CD4-positive, alpha-beta memory T cell (primary cell): ENCODE results near the gene OR10P1. TPM values are rescaled to one million over a fixed set of nuclear protein-coding genes. Genes with fewer than 3 reads are reported as not detected.

Experiments
- CTCF ChIA-PET: fragments of 350-600 bp; sonication (Branson Sonifier 250); formaldehyde crosslinking; loops from one replicate; lab custom pipeline; 2021; ENCODE audit warnings: inconsistent platforms; ENCODE audit not compliant: partially characterized antibody; lab: Charles Lee
- POLR2A ChIA-PET: fragments of 350-600 bp; sonication (Branson Sonifier 250); formaldehyde crosslinking; loops from one replicate; lab custom pipeline; 2021; ENCODE audit not compliant: partially characterized antibody; lab: Charles Lee
- DNase-seq, 5 donors: peaks; one replicate each; pipeline versions ENCODE4 v3.0.0 to v3.0.0-alpha.2; 2020 to 2022; ENCODE audit warnings: mixed read lengths in 1 of 5
- H3K27ac ChIP-seq: one replicate; pipeline ENCODE4 v1.7.0; 2013; ENCODE audit warnings: low read depth, low read length
- H3K27me3 ChIP-seq: 2 replicates; pipeline ENCODE4 v1.7.0; 2013; ENCODE audit warnings: mild to moderate bottlenecking, low read length, moderate library complexity; ENCODE audit not compliant: insufficient read depth
- H3K36me3 ChIP-seq: 2 replicates; pipeline ENCODE4 v1.7.0; 2013; ENCODE audit warnings: mild to moderate bottlenecking, low read length, moderate library complexity; ENCODE audit not compliant: insufficient read depth
- H3K4me1 ChIP-seq: 2 replicates; pipeline ENCODE4 v1.7.0; 2013; ENCODE audit warnings: mild to moderate bottlenecking, low read length, moderate library complexity; ENCODE audit not compliant: insufficient read depth
- H3K4me3 ChIP-seq, 2 donors: one replicate each; pipeline ENCODE4 v1.7.0; 2013; ENCODE audit warnings: low read length in 2 of 2, mild to moderate bottlenecking in 1 of 2
- H3K9me3 ChIP-seq, 2 donors: one replicate each; pipeline ENCODE4 v1.7.0; 2013; ENCODE audit warnings: low read length in 2 of 2, control low read depth in 1 of 2; ENCODE audit not compliant: control insufficient read depth in 1 of 2
- H3K27ac Mint-ChIP-seq, 7 donors: one replicate each; pipeline ENCODE4 v1.8.0; 2020 to 2021; ENCODE audit warnings: mixed read lengths in 7 of 7, mild to moderate bottlenecking in 6 of 7, inconsistent platforms in 3 of 7, moderate library complexity in 3 of 7
- H3K27me3 Mint-ChIP-seq, 2 donors: one replicate each; pipeline ENCODE4 v1.8.0; 2020 to 2021; ENCODE audit warnings: mixed read lengths in 2 of 2
- H3K36me3 Mint-ChIP-seq, 2 donors: one replicate each; pipeline ENCODE4 v1.8.0; 2020 to 2021; ENCODE audit warnings: mixed read lengths in 2 of 2, inconsistent platforms in 1 of 2, mild to moderate bottlenecking in 1 of 2
- H3K4me1 Mint-ChIP-seq, 4 donors: one replicate each; pipeline ENCODE4 v1.8.0; 2020 to 2021; ENCODE audit warnings: mixed read lengths in 4 of 4, mild to moderate bottlenecking in 1 of 4
- H3K4me3 Mint-ChIP-seq, 8 donors: one replicate each; pipeline ENCODE4 v1.8.0; 2020 to 2021; ENCODE audit warnings: mixed read lengths in 8 of 8, mild to moderate bottlenecking in 7 of 8, moderate library complexity in 6 of 8, inconsistent platforms in 3 of 8
- H3K9me3 Mint-ChIP-seq, 8 donors: one replicate each; pipeline ENCODE4 v1.8.0; 2020 to 2021; ENCODE audit warnings: mixed read lengths in 8 of 8, mild to moderate bottlenecking in 5 of 8, inconsistent platforms in 3 of 8, moderate library complexity in 1 of 8
- intact Hi-C: fragments of 100-400 bp; cut with micrococcal nuclease; formaldehyde crosslinking; loops from one replicate; pipeline ENCODE4 v1.15.1; 2023
- polyA plus RNA-seq, 2 donors: library from polyadenylated mRNA; unstranded; fragments of 300-500 nt; fragmentation: Illumina TruSeq; gene quantifications; one replicate each; pipeline ENCODE4 v1.2.3, GENCODE V29; 2021
- total RNA-seq, 2 experiments: library from RNA; stranded (reverse); gene quantifications; one replicate each; pipeline ENCODE4 v1.2.3, GENCODE V29; 2021

OR10P1 gene
- total and polyA plus RNA-seq, 4 experiments from 2014 or later, result not detected

DNA sequence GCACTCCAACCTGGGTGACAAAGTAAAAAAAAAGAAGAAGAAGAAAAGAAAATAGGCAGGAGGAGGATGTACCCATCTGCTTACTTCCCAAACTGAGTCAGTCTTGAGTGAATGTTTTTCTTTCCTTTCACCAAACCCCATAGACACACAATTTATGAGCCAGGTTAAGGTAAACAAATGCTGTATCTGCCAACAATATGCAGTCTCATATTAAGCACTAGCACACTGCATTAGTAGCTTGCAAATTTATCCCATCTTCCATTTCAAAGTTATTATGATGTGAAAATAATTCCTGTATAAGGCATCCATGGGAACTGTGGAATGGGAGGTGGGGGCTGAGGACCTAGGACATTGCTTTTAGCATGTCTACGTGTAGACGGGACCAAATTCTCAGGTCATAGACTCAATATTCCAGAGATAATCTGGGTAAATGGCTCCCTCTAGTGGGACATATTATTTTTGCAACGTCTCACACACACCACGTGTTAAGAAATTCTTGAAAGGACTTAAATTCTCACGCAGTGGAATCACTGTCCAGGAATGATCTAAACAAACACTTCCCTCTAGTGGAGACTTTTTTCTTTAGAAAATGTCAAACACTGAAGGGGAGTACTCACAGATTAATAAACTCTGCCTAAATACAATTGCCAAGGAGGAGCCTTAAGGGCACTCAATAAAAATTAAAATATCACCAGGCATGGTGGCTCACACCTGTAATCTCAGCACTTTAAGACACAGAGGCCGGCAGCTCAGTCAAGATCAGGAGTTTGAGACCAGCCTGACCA is 17.1 kb upstream of the OR10P1 start:
- no peak overlapping the region for H3K27ac ChIP-seq
- no peaks in the 10 kb centered on the region for H3K9me3 ChIP-seq
- peak; percentile 56 to 70 (median 67) for DNase-seq
- no peaks in the 10 kb centered on the region for H3K27me3 ChIP-seq
- peaks cover 4 to 15% of the 10 kb centered on the region in 2 donors for H3K36me3 Mint-ChIP-seq
- H3K4me1 ChIP-seq, result no peaks in the 10 kb centered on the region
- CTCF ChIA-PET, result interaction anchor here (0.7 to 2.9 kb wide), 13 partner anchors 8 to 431 kb away, joined by 3 to 13 read pairs (median 4); no protein-coding TSS in a partner anchor
- peaks cover 2 to 31% (median 24%) of the 10 kb centered on the region in 8 donors for H3K9me3 Mint-ChIP-seq
- H3K36me3 ChIP-seq, result no peaks in the 10 kb centered on the region
- H3K4me3 ChIP-seq, result no peak overlapping the region
- H3K27ac Mint-ChIP-seq, result no peak overlapping the region
- H3K4me3 Mint-ChIP-seq, result peak overlapping the region in 1 of 8 donors; percentile 38
- intact Hi-C loops, result loop anchor here (2.0 kb wide), 1 partner anchor 37 kb away; no protein-coding TSS in a partner anchor
- peaks cover 0 to 5% (median 2%) of the 10 kb centered on the region in 4 donors for H3K4me1 Mint-ChIP-seq
- peaks cover 24 to 25% of the 10 kb centered on the region in 2 donors for H3K27me3 Mint-ChIP-seq
- POLR2A ChIA-PET, result no interaction called here

DNA sequence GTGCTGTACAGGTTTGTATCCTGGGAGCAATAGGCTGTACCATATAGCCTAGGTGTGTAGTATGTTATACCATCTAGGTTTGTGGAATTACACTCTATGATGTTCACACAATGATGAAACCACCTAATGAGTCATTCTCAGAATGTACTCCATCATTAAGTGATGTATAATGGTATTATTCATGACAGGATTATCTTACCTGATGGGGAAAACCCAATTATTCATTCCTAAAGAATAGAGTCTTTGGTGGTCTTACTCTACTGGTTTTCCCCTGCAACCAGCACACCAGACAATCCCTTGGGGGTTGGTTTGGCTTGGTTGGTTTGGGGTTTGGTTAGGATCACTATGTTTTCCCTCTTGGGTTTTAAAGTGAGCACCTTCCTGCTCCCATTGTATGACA is 12.6 kb upstream of the OR10P1 start:
- no peaks in the 10 kb centered on the region for H3K27me3 ChIP-seq
- H3K27ac Mint-ChIP-seq, result no peak overlapping the region
- H3K4me3 ChIP-seq, result no peak overlapping the region
- H3K36me3 Mint-ChIP-seq, result no peaks in the 10 kb centered on the region
- H3K27me3 Mint-ChIP-seq, result peaks cover 8 to 10% of the 10 kb centered on the region in 2 donors
- CTCF ChIA-PET, result no interaction called here
- H3K9me3 ChIP-seq, result no peaks in the 10 kb centered on the region
- no peak overlapping the region for H3K27ac ChIP-seq
- peaks cover 0 to 7% (median 6%) of the 10 kb centered on the region in 4 donors for H3K4me1 Mint-ChIP-seq
- POLR2A ChIA-PET, result no interaction called here
- no peaks in the 10 kb centered on the region for H3K4me1 ChIP-seq
- no peaks in the 10 kb centered on the region for H3K36me3 ChIP-seq
- no peak overlapping the region for H3K4me3 Mint-ChIP-seq
- intact Hi-C loops, result no loop called here
- DNase-seq, result no peak
- H3K9me3 Mint-ChIP-seq, result no peaks in the 10 kb centered on the region

- DNase-seq, result no peak
- no peak overlapping the region for H3K27ac Mint-ChIP-seq
- H3K4me3 ChIP-seq, result no peak overlapping the region
- H3K4me1 ChIP-seq, result no peaks in the 10 kb centered on the region
- CTCF ChIA-PET, result no interaction called here
- no peaks in the 10 kb centered on the region for H3K27me3 ChIP-seq
- no peaks in the 10 kb centered on the region for H3K9me3 Mint-ChIP-seq
- intact Hi-C loops, result no loop called here
- no peaks in the 10 kb centered on the region for H3K9me3 ChIP-seq
- no peaks in the 10 kb centered on the region for H3K36me3 Mint-ChIP-seq
- peaks cover 2 to 3% of the 10 kb centered on the region in 2 donors for H3K27me3 Mint-ChIP-seq
- H3K4me1 Mint-ChIP-seq, result peaks cover 0 to 9% (median 3%) of the 10 kb centered on the region in 4 donors
- POLR2A ChIA-PET, result no interaction called here
- no peak overlapping the region for H3K27ac ChIP-seq
- no peaks in the 10 kb centered on the region for H3K36me3 ChIP-seq
- no peak overlapping the region for H3K4me3 Mint-ChIP-seq
Measured at GRCh38 chr12:55626154-55626553, 10.5 kb upstream of the OR10P1 start.

GRCh38 chr12:55629058-55629841 is 7.4 kb upstream of the OR10P1 start:
- peaks cover 0 to 9% (median 3%) of the 10 kb centered on the region in 4 donors for H3K4me1 Mint-ChIP-seq
- no peaks in the 10 kb centered on the region for H3K9me3 Mint-ChIP-seq
- Histone ChIP-seq H3K9me3 (no peaks in the 10 kb centered on the region), H3K36me3 (no peaks in the 10 kb centered on the region), H3K27me3 (no peaks in the 10 kb centered on the region), H3K4me1 (no peaks in the 10 kb centered on the region), H3K27ac (no peak overlapping the region), H3K4me3 (no peak overlapping the region)
- ChIA-PET POLR2A (no interaction called here), CTCF (interaction anchor here (1.0 to 2.4 kb wide), 3 partner anchors 10 to 27 kb away, joined by 3 to 12 read pairs (median 5); no protein-coding TSS in a partner anchor)
- H3K27me3 Mint-ChIP-seq, result peaks cover 8 to 9% of the 10 kb centered on the region in 2 donors
- intact Hi-C loops, result no loop called here
- no peaks in the 10 kb centered on the region for H3K36me3 Mint-ChIP-seq
- DNase-seq, result no peak
- peak overlapping the region in 1 of 7 donors; percentile 26 for H3K27ac Mint-ChIP-seq
- H3K4me3 Mint-ChIP-seq, result no peak overlapping the region

- Histone ChIP-seq H3K4me3 (no peak overlapping the region), H3K27me3 (no peaks in the 10 kb centered on the region), H3K9me3 (no peaks in the 10 kb centered on the region), H3K36me3 (no peaks in the 10 kb centered on the region), H3K27ac (no peak overlapping the region), H3K4me1 (no peaks in the 10 kb centered on the region)
- Mint-ChIP-seq H3K27ac (peak overlapping the region in 1 of 7 donors; percentile 2), H3K4me1 (peaks cover 0 to 9% (median 3%) of the 10 kb centered on the region in 4 donors), H3K9me3 (no peaks in the 10 kb centered on the region), H3K27me3 (peaks cover 6 to 9% of the 10 kb centered on the region in 2 donors), H3K36me3 (no peaks in the 10 kb centered on the region), H3K4me3 (no peak overlapping the region)
- intact Hi-C loops, result no loop called here
- POLR2A ChIA-PET, result no interaction called here
- CTCF ChIA-PET, result interaction anchor here (0.9 to 1.8 kb wide), 3 partner anchors 12 to 25 kb away, joined by 3 to 6 read pairs (median 3); no protein-coding TSS in a partner anchor
- no peak for DNase-seq
Measured at GRCh38 chr12:55631056-55631455, 5.6 kb upstream of the OR10P1 start.

DNA sequence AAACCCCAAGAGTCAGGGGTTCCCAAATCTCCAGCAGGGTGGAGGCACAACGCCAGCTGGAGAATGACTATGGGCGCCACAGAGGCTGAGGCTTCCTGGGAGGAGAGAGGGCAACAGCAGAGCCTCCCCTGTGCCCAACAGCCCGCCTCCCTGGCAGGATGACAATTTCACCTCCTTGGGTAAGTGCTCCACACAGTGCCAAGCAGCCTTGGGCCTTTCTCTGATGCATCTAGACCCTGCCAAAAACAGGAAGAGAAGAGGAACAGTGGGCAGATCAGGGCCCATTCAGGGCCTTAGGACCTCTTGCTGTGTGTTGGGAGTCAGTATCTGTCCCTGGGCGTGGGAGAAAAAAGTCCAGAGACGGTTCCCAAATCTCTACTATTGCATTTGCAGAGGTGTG is 5.0 kb upstream of the OR10P1 start:
- Mint-ChIP-seq H3K4me1 (peaks cover 0 to 9% (median 5%) of the 10 kb centered on the region in 4 donors), H3K9me3 (no peaks in the 10 kb centered on the region), H3K4me3 (no peak overlapping the region), H3K27ac (peak overlapping the region in 1 of 7 donors; percentile 15), H3K36me3 (no peaks in the 10 kb centered on the region), H3K27me3 (peaks cover 4 to 9% of the 10 kb centered on the region in 2 donors)
- no peak overlapping the region for H3K27ac ChIP-seq
- no peaks in the 10 kb centered on the region for H3K9me3 ChIP-seq
- DNase-seq, result no peak
- POLR2A ChIA-PET, result no interaction called here
- H3K4me1 ChIP-seq, result no peaks in the 10 kb centered on the region
- CTCF ChIA-PET, result interaction anchor here (1.4 to 1.8 kb wide), 2 partner anchors 13 kb away, joined by 3 to 6 read pairs; no protein-coding TSS in a partner anchor
- intact Hi-C loops, result no loop called here
- no peak overlapping the region for H3K4me3 ChIP-seq
- H3K27me3 ChIP-seq, result no peaks in the 10 kb centered on the region
- no peaks in the 10 kb centered on the region for H3K36me3 ChIP-seq

DNA sequence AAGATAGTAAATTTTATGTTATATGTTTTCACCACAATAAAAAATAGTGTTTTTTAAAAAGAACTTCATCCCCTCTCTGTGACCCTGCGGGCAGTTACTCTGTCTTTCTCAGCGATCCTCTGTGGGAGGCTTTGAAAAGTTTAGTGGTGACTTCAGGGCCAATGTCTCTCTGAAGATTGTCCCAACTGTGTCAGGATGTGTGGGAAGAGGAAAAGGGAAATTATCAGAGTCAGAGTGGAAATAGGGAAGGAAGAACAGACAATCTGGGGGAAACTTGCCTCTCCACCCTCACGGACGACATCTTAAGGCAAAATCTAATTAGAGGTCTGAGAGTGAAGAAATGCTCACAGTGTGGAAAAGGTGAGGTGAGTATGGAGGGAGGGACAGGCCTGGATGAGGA is 3.5 kb upstream of the OR10P1 start:
- DNase-seq, result no peak
- POLR2A ChIA-PET, result no interaction called here
- Mint-ChIP-seq H3K9me3 (no peaks in the 10 kb centered on the region), H3K27me3 (peaks cover 11 to 16% of the 10 kb centered on the region in 2 donors), H3K4me3 (no peak overlapping the region), H3K36me3 (no peaks in the 10 kb centered on the region), H3K4me1 (peaks cover 9 to 21% (median 14%) of the 10 kb centered on the region in 4 donors), H3K27ac (no peak overlapping the region)
- Histone ChIP-seq H3K36me3 (no peaks in the 10 kb centered on the region), H3K9me3 (no peaks in the 10 kb centered on the region), H3K4me1 (no peaks in the 10 kb centered on the region), H3K4me3 (no peak overlapping the region), H3K27ac (no peak overlapping the region), H3K27me3 (no peaks in the 10 kb centered on the region)
- intact Hi-C loops, result no loop called here
- CTCF ChIA-PET, result interaction anchor here (3.3 kb wide), 1 partner anchor 23 kb away, joined by 14 read pairs; no protein-coding TSS in a partner anchor
